Epithelial cell of prostate (primary cell): ENCODE results near the gene PIGQ.
"Not testable (repeated sequence)": the region's sequence is repeated elsewhere in the genome, so short reads cannot be mapped to it uniquely, and the experiment has no call there.

ENCODE experiments used
- DNase-seq: peaks from one replicate; pipeline ENCODE4 v3.0.0-alpha.2; 2011; ENCODE audit warnings: low read depth, low spot score
- H3K27ac ChIP-seq: fragments of 450-650 bp; 2 replicates; pipeline ENCODE4 v1.5.1; 2017; ENCODE audit warnings: mild to moderate bottlenecking

Gene PIGQ

DNA sequence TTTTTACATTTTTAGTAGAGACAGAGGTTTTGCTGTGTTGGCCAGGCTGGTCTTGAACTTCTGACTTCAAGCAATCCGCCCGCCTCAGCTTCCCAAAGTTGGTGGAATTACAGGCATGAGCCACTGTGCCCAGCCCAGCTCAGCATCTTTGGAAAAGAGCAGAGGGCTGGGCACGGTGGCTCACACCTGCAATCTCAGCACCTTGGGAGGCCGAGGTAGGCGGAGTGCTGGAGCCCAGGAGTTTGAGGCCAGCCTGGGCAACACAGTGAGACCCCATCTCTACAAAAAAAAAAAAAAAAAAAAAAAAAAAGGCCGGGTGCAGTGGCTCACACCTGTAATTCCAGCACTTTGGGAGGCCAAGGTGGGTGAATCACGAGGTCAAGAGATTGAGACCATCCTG, 27.9 kb downstream of the PIGQ start:
- not testable (repeated sequence) for H3K27ac ChIP-seq, DNase-seq

DNA sequence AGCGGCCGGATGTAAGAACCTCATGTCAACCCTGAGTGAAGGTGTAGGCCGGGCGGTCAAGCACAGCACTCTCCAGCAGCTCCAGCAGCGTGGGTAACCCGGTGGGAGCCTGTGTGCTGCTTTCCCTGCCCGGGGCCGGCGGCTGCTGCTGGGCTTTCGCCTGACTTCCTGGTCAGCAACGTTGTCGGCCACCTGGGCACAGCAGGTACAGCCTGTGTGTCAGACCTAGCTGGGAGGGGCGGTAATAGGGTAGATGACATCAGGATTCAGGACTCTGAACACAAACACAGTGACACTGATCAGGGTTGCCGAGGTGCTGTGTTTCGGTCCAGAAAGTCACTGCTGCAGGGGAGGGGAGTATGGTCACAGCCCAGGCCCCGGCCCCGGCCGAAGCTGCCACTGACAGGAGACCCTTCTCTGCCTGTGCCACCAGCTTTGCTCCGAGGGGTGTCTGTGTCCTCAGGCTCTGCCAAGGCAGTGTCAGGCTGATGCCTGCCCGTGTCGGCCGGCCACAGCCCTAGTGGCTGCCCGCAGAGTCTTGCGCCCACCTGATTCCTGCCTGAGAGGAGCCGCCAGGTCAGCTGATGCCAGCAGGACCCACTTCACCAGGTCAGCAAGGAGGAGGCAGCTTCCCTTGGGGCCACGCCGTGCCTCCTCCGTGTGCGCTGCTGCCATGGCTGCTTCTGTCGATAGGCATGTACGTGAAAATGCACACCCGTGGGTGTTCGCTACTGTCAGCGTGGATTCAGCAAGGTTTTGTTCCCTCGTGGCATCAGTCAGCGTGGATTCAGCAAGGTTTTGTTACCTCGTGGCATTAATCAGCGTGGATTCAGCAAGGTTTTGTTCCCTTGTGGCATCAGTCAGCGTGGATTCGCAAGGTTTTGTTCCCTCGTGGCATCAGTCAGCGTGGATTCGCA, 29.3 kb downstream of the PIGQ start:
- DNase-seq, result no peak
- H3K27ac ChIP-seq, result no peak overlapping the region

DNA sequence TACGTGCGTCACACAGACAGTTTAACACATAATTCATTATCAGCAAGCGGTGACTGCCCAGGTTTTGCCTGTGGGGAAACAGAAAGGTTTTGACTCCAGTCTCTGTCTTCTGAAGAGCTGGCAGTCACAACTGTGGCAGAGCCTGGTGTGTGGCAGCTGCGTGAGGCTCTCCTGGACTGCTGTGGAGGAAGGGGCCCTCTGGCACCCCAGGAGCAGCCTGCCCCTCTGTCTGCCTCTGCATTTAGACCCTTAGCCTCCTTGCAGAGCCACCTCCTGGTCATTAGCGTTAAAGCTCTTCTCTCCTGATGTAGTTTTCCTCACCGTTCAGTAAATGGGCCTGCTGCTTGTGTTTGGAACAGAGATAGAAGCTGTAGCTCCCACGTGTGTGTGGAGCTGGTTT, 31.0 kb downstream of the PIGQ start:
- no peak for DNase-seq
- no peak overlapping the region for H3K27ac ChIP-seq

DNA sequence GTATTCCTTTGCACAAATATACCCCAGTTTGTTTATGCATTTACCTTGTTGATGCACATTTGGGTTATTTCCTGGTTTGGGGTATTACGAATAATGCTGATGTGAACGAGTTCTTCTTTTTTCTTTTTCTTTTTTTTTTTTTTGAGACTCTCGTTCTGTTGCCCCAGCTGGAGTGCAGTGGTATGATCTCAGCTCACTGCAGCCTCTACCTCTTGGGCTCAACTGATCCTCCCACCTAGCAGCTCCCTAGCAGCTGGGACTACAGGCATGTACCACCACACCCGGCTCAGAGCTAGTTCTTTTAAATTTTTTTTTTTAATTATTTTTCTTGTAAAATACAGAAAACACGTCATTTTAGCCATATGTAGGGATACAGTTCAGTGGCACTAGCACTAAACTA, 34.2 kb downstream of the PIGQ start:
- DNase-seq, result no peak
- H3K27ac ChIP-seq, result no peak overlapping the region

DNA sequence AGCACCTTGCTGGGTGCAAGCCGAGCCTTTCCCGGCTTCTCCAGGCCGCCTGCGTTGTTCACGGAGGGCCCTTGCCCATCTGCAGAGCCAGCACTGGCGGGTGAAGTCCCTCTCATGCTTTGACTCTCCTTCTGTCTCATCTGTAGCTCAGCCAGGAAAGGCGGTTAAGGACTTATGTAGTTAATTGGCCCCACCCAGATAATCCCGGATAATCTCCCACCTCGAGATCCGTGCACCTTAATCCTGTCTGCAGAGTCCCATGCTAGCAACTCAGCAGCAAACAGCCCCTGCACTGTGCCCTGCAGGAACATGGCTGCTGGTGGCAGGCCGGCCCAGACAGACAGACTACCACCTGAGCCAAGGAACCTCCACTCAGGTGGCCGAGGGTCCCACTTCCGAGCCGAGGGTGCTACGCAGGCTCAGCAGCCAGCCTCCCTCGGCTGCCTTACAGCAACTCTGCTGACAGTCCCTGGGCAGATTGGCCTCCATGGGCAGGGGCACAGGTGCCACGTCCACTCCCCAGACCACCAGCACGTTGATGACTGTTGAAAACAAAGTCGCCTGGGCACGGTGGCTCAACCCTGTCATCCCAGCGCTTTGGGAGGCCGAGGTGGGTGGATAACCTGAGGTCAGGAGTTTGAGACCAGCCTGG, 37.0 kb downstream of the PIGQ start:
- no peak overlapping the region for H3K27ac ChIP-seq
- DNase-seq, result no peak

DNA sequence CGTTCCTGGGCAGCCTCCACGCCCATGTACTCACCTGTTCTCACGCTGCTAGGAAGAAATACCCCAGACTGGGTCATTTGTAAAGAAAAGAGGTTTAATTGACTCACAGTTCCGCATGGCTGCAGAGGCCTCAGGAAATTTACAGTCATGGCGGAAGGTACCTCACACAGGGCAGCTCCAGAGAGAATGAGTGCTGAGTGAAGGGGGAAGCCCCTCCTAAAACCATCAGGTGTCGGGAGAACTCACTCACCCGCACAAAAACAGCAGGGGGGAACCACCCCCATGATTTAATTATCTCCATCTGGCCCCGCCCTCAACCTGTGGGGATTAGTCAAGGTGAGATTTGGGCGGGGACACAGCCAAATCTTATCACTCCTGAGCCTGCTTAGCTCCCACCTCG, 38.3 kb downstream of the PIGQ start:
- no peak for DNase-seq
- H3K27ac ChIP-seq, result no peak overlapping the region

DNA sequence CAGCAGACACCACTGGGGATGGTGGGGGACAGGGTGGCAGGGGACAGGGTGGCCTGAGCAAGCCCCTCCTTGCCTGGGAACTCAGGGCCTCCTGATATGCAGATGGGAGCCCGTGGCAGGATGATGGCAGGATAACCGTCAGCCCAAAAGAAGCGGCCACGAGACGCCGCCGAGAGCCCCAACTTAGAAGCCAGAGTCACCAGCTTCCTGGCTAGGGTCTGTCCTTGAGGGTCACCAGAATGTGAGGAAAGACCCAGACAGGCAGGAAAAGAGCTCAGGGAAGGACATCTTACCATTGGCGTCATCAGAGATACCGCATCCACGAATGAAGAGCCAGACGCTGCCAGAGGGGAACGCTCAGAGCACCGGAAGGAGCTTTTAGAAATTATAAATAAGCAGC, 39.5 kb downstream of the PIGQ start:
- DNase-seq, result no peak
- no peak overlapping the region for H3K27ac ChIP-seq

DNA sequence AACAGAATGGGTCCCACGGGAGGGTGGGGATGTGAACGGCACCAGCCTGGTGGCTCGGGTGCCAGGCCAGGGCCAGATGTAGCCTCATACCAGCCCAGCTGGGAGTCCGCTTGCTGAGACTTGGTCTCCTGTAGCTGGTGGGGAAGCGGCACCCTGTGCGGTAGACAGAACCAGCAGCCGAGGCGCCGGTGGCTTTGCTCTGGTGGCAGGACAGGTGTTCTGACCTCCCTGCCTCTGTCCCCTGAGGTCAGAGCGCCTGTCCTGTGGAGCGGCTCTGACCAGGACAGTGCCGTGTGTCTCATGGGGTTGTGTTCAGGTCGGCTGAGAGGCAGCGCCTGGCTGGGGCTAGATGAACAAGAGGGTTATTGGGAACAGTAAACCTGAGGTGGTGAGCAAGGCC, 40.2 kb downstream of the PIGQ start:
- no peak for DNase-seq
- H3K27ac ChIP-seq, result no peak overlapping the region

DNA sequence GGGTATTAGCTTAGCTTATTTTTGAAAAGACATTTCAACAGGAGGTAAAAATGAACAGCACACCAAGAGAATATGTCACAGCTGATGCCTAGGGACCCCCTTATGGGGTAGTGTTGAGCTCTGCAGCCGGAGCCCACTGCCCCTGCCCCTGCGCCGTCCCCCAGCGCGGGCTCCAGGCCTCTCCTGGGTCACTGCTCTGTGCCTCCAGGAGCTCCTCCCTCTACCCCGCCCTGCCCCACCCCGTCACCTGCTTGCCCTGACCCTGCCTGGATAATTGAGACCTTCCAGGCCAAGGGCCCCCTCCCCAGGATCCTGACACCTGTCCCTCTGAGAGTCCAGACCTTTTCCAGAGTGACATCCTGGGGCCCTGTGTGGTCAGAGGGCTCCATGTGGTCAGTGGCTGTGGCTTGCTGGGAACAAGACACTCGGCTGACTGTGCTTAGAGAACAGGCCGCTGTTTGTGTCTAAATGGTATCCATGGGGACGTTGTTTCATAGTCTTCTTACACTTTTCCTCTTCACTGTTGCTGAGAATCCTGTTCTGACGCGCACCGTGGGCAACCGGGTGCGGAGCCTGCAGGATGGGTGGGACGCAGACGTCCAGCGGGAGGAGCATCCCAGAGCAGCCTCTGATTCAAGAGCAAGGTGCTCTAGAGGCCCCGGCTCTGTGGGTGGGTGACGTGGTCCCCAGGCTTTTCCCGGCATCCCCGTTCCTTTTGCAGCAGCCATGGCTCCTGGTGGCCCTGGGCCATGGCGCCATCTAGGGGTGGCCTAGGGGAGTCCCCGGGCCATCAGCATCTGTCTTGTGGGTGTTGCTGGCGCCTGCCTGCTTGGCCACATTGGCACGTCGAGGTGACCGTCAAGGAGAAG, 41.0 kb downstream of the PIGQ start:
- no peak overlapping the region for H3K27ac ChIP-seq
- DNase-seq, result peak; percentile 64

DNA sequence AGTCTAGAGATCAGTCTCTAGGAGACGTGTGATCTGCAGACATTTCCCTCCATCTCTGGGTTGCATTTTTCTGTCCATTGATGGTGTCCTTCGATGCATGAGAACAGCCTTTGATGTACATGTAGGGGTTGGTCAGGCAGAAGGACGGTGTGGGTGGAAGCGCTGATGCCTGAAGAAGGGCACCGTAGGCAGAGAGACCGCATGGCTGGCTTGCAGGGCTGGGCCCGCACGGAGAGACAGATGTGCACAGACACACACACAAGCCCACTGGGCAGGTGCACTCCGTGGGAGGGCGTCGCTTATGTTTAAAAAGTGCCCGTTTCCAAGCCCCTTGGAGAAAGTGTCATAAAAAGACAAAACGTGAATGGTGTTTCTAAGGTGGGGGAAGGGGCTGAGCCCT, 45.4 kb downstream of the PIGQ start:
- no peak for DNase-seq
- H3K27ac ChIP-seq, result no peak overlapping the region

DNA sequence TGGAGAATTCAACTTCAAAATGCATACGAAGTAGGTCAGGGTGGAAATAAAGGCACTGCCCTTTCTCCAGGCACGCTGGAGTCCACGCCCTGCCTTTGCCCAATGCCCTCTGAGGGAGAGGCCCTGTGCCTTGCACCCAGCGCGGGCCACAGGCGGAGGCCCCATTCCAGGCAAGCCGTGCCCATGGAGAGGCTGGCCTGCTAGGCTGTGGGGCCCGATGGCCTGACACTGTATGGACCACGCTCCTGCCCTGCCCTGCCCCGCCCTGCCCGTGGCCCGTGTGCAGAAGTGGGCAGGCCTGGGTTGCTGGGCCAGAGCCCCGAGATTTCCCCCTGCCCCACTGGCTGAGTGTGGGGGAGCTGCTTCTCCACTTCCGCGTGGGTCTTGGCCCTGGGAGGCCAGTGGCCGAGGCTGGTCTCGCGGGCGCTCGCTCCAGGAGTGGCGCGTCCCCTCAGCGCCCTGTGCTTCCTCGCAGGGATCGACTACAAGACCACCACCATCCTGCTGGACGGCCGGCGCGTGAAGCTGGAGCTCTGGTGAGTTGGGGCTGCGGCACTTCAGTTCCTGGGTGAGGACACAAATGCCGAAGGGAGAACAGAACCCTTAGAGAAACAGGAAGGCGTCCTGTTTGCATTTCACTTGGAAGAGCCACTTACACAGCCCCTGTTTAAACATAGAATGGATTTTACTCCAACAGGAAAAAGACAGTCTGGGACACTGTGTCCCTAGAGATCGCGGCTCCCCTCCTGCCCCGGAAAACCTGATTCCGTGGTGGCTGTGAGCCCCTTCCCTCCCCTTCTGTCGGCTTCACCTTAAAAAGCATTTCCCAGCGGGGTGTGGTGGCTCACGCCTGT, 47.2 kb downstream of the PIGQ start:
- no peak for DNase-seq
- no peak overlapping the region for H3K27ac ChIP-seq

DNA sequence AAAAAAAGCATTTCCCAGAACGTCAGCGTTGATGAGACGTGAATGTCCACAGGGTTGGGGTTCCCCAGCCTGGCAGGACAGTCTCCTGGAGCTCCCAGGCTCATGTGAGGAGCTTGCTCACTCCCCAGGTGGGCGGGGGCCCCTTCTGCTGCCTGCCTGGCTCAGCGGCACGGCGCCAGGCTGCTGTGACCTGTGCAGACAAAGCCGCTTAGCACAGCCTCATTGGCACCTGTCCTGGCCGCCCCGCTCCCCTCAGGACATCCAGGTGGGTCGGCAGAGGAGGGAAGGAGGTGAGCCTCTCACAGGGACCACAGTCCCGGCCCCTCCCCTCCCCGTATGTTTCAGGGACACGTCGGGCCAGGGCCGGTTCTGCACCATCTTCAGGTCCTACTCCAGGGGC, 48.1 kb downstream of the PIGQ start:
- DNase-seq, result no peak

DNA sequence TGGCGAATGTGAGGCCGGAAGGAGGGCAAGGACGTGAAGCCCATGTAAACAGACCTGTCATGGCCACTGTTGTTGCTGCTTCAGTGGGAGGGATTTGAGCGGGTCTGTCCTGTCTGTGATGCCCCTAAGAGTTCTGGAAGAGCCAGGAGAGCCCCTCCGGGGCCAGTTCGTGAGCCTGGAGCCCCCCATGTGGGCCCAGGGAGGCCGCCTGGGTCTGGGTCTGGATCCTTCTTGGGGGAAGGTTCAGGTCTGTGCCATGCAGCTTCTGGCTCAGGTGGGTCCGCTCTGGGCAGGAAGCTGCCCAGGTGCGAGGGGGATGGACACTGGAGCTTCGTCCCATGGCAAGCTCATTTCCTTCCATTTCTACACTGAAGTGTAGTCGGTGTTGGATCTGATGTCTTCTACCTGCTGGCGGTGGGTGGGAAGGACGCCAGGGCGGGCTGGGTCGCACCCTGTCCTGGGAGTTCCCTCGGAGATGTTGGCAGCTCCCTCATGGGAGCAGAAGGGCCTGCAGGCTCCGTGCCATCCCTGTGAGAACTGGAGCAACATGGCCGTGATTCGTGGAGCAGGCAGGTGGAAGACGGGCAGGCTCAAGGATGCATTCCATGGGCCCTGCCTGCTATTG, 49.8 kb downstream of the PIGQ start:
- H3K27ac ChIP-seq, result no peak overlapping the region
- DNase-seq, result no peak

More for the DNA sequence above, 48.1 kb downstream of the PIGQ start:
- no peak overlapping the region for H3K27ac ChIP-seq

DNA sequence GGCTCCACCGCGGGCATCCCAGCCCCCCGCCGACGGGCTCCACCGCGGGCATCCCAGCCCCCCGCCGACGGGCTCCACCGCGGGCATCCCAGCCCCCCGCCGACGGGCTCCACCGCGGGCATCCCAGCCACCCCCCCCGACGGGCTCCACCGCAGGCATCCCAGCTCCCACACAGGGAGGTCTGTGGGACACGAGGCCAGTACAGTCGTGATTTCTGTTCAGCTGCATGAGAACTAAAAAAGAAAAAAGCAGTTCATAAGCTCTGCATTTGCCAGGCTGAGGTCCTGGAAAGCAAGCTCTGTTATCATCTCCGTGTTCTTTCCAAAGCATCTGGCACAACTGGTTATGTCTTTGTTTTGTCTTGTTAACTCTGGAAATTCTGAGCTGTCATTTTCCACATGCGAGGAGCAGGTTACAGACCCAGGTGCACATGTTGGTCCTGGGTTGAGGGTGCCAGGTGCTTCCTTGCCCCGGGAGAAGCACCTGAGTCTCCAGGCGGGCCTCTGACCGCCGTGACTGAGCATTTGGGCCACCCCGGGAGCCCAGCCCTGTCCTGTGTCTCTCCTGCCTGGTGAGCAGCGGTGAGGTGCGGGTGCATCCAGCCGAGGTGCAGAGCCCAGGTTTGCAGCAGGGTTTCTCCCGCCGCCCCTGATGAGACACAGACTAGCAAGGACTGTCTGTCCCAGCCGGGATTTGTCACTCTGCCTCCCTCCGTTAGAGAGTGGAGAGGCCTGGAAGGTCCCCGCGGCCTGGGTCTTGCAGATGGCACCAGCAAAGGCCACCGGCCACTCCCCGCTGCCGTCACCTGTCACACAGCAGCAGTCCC, 51.1 kb downstream of the PIGQ start:
- no peak for DNase-seq

DNA sequence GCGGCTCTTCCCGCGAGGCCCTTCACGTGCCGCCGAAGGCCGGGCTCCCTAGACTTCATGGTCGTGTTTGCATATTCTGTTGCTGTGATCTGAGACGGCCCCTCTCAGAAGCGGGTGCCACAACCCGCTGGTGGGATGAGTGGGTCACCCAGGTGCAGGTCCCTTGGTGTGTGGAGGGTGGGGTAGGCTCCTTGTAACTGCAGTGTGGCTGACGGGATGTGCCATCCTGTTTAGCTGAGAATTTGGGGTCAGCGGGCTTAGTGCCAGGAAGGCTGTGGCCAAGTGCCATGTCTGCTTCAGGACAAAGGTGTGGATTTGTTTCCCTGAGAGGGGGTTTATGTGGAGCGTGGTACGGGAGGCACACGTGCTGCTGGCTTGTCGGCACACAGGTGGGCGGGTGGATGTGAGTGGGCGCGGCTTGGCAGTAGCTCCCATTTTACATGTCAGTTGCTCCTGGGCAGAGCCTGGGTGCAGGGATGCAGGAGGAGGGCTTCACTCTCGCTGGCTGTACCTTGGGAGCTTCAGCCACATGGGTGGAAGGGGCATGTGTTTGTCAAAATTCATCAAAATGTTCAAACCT, 51.8 kb downstream of the PIGQ start:
- DNase-seq, result no peak
- H3K27ac ChIP-seq, result no peak overlapping the region

More for the DNA sequence above, 51.1 kb downstream of the PIGQ start:
- no peak overlapping the region for H3K27ac ChIP-seq

DNA sequence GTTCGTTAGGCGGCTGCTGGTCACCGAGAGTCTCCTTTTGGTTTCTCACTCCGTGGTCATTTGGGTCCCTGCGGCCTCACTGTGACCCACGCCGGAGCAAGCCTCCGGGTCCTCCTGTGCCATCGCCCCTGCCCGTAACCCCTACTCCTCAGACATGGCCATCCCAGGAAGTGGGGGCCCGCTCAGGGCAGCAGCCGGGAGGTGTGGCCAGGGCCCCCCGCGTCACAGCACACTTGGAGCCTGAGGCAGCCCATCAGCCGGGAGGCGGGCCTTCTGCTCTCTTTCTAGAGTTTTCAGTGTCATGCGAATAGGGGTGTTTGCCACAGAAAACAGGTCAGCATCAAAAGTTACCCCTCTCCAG, 53.1 kb downstream of the PIGQ start:
- no peak overlapping the region for H3K27ac ChIP-seq

DNA sequence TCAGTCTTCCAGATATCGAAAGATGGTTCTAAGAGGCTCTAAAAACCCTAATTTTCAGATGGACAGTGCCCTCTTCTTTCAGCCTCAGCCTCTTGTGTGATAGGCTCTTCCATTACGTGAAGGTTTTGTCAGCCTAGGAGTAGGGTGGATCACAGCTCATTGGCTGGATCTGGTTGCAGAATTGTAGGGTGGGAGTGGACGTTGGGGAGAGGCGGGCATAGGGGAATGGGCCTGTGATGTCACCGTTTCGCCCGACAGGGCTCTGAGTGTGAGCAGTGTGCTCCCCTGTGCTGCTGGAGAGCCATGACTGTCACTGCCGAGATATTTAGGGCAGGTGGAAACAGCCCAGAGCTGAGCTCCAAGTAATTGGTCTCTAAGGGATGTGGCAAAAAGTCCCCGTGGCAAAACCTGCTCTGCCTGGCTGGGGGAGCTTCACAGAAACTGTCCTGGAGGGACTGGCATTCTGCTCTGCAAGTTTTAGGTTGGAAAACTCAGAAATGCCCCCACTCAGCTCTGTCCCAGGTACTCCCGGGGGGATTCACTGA, 54.8 kb downstream of the PIGQ start:
- no peak for DNase-seq
- H3K27ac ChIP-seq, result no peak overlapping the region

More for the DNA sequence above, 53.1 kb downstream of the PIGQ start:
- no peak for DNase-seq
